Peyer's patch (tissue), 4 donors: Measurements from ENCODE around the gene TXNL1. TPM values are rescaled to one million over a fixed set of nuclear protein-coding genes. Genes with fewer than 3 reads are reported as not detected.
"Not testable (repeated sequence)": the region's sequence is repeated elsewhere in the genome, so short reads cannot be mapped to it uniquely, and the experiment has no call there.

Experiments used
- DNase-seq, 3 donors: peaks; one replicate each; pipeline ENCODE4 v3.0.0-alpha.2; 2017 to 2019
- H3K27ac ChIP-seq, 4 donors: fragments of 200-600 bp; sonication (generic); one replicate each; pipeline ENCODE4 v1.5.1; 2016 to 2019
- H3K27me3 ChIP-seq, 2 donors: fragments of 200-600 bp; sonication (generic); one replicate each; pipeline ENCODE4 v1.5.1; 2019
- H3K36me3 ChIP-seq, 3 donors: fragments of 200-600 bp; sonication (generic); one replicate each; pipeline ENCODE4 v1.5.1; 2016 to 2019
- H3K4me1 ChIP-seq, 4 donors: fragments of 200-600 bp; sonication (generic); one replicate each; pipeline ENCODE4 v1.5.1; 2016 to 2019
- H3K4me3 ChIP-seq, 4 donors: fragments of 200-600 bp; sonication (generic); 1 replicate in 3 of 4; 2 replicates in 1 of 4; pipeline ENCODE4 v1.5.1; 2016 to 2019; ENCODE audit warnings: mild to moderate bottlenecking in 1 of 4
- H3K9me3 ChIP-seq, 4 donors: fragments of 200-600 bp; sonication (generic); one replicate each; pipeline ENCODE4 v1.5.1; 2016 to 2019; ENCODE audit warnings: mild to moderate bottlenecking in 1 of 4
- POLR2A ChIP-seq, 2 donors: fragments of 450-650 bp; IDR thresholded peaks; one replicate each; pipeline ENCODE4 v1.5.1; 2017; ENCODE audit warnings: antibody characterized with exemption in 2 of 2, mild to moderate bottlenecking in 2 of 2, moderate library complexity in 2 of 2
- total RNA-seq, 4 donors: library from RNA; depleted of rRNA; stranded (reverse); fragments of >200 nt; gene quantifications; one replicate each; pipeline ENCODE4 v1.1.0, GENCODE V29; 2016
- TF ChIP-seq, protein P1 (sequence below), 6 experiments: fragments of 450-650 bp in 4 of 6; fragments of 200-600 bp in 2 of 6; sonication (generic) in 1 of 6; IDR thresholded peaks; one replicate each; pipeline ENCODE4 v1.5.1; 2017 to 2019; ENCODE audit warnings: antibody characterized with exemption in 6 of 6, mild to moderate bottlenecking in 3 of 6, moderate library complexity in 1 of 6

The TXNL1 gene
- total RNA-seq, 4 donors from 2014 or later = 25.3 to 40.6 (median 31.8) TPM

DNA sequence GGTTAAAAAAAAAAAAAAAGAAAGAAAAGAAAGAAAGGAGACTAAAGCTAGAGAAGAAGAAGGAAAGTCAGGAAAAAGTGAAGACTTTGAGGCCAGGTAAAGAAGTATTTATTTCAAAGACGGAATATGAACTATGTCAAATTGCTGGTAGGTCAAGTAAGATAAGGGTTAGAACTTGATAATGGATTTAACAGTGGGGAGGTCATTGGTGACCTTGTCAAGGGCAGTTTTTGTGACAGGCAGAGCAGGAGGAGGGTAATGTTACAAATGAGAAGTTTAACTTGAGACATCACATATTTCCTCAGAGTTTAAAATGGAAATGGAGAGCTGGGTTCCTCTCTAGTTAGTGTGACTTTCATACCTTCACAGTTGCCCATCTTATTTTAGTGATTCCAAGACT lies 22.3 kb upstream of the TXNL1 start:
- no peak for DNase-seq
- Histone ChIP-seq H3K36me3 (no peaks in the 10 kb centered on the region), H3K27ac (no peak overlapping the region), H3K9me3 (no peaks in the 10 kb centered on the region), H3K4me3 (no peak overlapping the region), H3K27me3 (no peaks in the 10 kb centered on the region), H3K4me1 (peaks cover 0 to 3% (median 1%) of the 10 kb centered on the region in 4 donors)
- TF ChIP-seq POLR2A (IDR thresholded peaks at IDR 0.05) = no peak
- TF ChIP-seq, protein P1, sequence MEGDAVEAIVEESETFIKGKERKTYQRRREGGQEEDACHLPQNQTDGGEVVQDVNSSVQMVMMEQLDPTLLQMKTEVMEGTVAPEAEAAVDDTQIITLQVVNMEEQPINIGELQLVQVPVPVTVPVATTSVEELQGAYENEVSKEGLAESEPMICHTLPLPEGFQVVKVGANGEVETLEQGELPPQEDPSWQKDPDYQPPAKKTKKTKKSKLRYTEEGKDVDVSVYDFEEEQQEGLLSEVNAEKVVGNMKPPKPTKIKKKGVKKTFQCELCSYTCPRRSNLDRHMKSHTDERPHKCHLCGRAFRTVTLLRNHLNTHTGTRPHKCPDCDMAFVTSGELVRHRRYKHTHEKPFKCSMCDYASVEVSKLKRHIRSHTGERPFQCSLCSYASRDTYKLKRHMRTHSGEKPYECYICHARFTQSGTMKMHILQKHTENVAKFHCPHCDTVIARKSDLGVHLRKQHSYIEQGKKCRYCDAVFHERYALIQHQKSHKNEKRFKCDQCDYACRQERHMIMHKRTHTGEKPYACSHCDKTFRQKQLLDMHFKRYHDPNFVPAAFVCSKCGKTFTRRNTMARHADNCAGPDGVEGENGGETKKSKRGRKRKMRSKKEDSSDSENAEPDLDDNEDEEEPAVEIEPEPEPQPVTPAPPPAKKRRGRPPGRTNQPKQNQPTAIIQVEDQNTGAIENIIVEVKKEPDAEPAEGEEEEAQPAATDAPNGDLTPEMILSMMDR (IDR thresholded peaks at IDR 0.05) = no peak

DNA sequence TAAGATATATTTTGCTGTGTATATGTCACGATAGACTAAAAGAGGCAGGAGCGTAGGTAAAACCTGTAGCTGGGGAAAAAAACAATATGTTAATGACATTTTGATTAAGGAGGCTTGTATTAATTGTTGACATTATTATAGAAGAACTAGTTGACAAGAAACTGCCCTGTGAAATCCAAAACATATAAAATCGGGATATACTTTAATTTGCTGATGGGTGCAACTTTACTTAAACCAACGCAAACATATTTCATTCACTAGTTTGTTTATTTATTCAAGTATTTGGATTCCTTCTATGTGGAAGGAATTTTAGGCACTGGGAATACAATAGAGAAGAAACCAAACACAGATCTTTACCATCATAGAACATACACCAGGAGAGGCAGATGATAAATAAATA lies 20.7 kb upstream of the TXNL1 start:
- no peaks in the 10 kb centered on the region for H3K27me3 ChIP-seq
- peaks cover 0 to 3% (median 1%) of the 10 kb centered on the region in 4 donors for H3K4me1 ChIP-seq
- TF ChIP-seq, protein P1 (IDR thresholded peaks at IDR 0.05) = no peak
- no peak for TF ChIP-seq POLR2A (IDR thresholded peaks at IDR 0.05)
- no peak overlapping the region for H3K27ac ChIP-seq
- DNase-seq = no peak
- H3K9me3 ChIP-seq = no peaks in the 10 kb centered on the region
- no peak overlapping the region for H3K4me3 ChIP-seq
- no peaks in the 10 kb centered on the region for H3K36me3 ChIP-seq

DNA sequence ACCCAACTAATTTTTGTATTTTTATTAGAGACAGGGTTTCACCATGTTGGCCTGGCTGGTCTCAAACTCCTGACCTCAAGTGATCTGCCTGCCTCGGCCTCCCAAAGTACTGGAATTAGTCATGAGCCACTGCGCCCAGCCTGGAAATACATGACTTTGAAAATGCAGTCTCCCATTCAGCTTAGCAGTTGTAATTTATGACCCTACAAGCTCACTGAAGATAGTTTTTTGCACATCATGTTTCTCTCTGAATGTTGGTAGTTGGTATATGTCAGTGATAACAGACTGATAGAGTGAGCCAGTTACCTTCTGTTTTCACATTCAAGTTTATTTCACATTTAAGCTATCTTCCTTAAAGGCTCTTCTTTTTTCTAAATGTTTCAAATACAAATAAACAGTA lies 19.9 kb upstream of the TXNL1 start:
- TF ChIP-seq, protein P1 (IDR thresholded peaks at IDR 0.05) = no peak
- TF ChIP-seq POLR2A (IDR thresholded peaks at IDR 0.05) = no peak
- Histone ChIP-seq H3K9me3 (no peaks in the 10 kb centered on the region), H3K4me3 (no peak overlapping the region), H3K27me3 (no peaks in the 10 kb centered on the region), H3K36me3 (no peaks in the 10 kb centered on the region), H3K4me1 (peaks cover 0 to 3% (median 1%) of the 10 kb centered on the region in 4 donors), H3K27ac (no peak overlapping the region)
- DNase-seq = no peak

DNA sequence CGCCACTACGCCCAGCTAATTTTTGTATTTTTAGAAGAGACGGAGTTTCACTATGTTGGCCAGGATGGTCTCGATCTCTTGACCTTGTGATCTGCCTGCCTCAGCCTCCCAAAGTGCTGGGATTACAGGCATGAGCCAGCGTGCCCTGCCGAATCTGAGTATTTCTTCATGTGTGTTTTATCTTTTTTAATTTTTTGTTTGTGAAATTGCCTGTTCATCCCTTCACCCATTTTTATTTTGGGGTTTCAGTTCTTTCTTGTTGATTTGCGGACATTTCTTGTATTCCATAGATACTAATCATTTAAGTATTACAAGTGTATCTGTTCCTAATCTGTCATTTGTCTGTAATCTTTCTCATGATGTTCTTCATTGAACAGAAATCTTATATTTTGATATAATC lies 15.9 kb upstream of the TXNL1 start:
- not testable (repeated sequence) for H3K27me3 ChIP-seq, H3K36me3 ChIP-seq, H3K4me3 ChIP-seq, DNase-seq, H3K9me3 ChIP-seq, H3K27ac ChIP-seq
- H3K4me1 ChIP-seq = peaks cover 0 to 12% (median 0%) of the 10 kb centered on the region in 4 donors

DNA sequence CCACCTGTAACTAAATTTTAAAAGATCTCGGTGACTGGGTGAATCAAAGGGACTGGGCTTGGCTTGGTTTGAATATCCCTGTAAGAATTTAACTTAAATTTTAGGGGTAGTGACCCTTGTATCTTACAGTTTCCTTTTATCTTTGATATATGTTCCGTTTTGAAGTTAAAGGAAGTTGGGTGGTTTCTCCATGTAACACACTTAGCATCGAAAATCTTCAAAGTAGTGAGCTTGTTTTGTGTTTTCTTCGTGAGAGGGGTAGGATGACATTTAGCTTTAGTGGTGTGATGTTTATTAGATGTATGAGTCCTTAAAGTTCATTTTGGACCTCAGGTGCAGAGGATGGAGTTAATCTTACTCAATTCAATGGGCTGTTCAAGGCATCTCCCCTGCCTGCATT lies 14.4 kb upstream of the TXNL1 start:
- Histone ChIP-seq H3K27me3 (no peaks in the 10 kb centered on the region), H3K9me3 (no peaks in the 10 kb centered on the region), H3K4me3 (no peak overlapping the region), H3K36me3 (no peaks in the 10 kb centered on the region), H3K27ac (peak overlapping the region in 1 of 4 donors; percentile 4), H3K4me1 (peaks cover 0 to 12% (median 0%) of the 10 kb centered on the region in 4 donors)
- no peak for TF ChIP-seq POLR2A (IDR thresholded peaks at IDR 0.05)
- TF ChIP-seq, protein P1 (IDR thresholded peaks at IDR 0.05) = no peak
- DNase-seq = no peak

DNA sequence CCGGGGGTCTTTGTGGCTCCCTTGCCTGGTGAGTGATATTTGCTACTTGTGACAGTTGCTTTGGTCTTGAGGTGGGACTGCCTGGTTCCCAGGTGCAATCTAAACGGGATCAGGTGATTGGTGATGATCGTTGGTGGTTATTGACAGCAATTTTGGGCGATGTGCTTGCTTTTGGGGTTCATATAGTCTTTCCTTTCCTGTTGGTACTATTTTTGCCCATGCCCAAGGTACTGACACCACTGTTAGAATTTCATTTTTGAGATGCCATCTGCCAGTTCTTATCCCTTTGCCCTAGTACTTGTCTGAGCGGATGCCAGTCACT lies 13.3 kb upstream of the TXNL1 start:
- Histone ChIP-seq H3K36me3 (no peaks in the 10 kb centered on the region), H3K9me3 (no peaks in the 10 kb centered on the region), H3K4me3 (peak overlapping the region; percentile 69 to 92 (median 76)), H3K27me3 (no peaks in the 10 kb centered on the region), H3K4me1 (peaks cover 0 to 12% (median 0%) of the 10 kb centered on the region in 4 donors), H3K27ac (peak overlapping the region; percentile 63 to 89 (median 88))
- DNase-seq = no peak
- no peak for TF ChIP-seq POLR2A (IDR thresholded peaks at IDR 0.05)
- TF ChIP-seq, protein P1 (IDR thresholded peaks at IDR 0.05) = no peak
